IPS-NIHi7 (cell line): ENCODE results near the gene CHD9.

Experiments
- DNase-seq: peaks from one replicate; pipeline ENCODE4 v3.0.0; 2012; ENCODE audit warnings: mixed read lengths; ENCODE audit errors: extremely low spot score

CHD9 gene

DNA sequence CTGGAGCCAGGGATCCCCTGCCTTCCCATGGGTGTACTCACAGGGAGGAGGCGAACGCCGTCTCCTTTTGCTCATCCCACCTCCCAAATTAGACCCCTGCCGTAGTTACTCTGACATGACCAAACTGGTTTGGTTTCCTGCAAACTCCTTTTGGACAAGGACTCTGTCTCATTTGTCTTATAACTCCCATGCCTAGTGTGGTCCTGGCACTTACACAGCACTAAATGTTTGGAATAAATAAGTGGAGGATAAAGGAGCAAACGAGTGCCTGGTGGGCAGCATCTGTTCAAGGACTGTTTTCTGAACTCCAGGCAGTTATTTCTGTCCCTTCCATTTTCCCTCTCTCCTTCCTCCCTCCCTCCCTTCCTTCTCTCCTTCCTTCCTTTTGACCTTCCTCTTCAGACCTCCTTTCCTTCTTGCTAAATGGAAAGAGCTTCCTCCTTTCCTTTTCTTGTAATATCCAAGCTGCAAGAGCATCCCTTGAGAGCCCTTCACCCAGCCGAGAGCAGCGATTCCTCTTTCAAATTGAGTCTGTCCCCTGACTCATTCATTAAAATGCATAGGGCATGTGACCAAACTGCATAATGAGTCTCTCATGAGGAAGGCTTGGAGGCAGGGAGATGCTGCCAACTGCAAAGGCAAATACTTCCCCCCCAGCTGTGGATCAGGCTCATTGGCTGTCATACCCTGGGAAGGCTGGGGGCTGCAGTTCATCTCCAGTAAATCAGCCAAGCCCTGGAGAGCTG is 36.8 kb downstream of the CHD9 start:
- DNase-seq, result peak; percentile 64

DNA sequence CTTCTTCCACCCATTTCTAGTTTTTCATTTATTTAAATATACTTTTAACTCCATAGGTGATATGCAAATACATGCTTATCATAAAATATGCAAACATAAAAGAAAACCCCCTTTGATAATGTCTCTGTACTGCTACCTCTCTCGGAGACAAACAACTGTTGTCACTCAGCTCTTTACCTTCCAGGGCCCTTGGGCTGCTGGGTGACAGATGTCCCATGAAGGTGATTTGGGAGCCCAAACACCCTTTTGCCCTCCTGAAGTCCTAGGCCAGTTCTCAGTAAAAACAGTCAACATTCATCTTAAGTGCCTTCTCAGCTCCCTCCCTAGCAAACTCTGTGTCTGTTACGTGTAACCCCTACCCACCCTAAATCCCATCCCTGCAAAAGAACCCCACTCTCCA is 37.5 kb downstream of the CHD9 start:
- DNase-seq, result no peak

GRCh38 chr16:53093162-53093744 is 38.5 kb downstream of the CHD9 start:
- no peak for DNase-seq

DNA sequence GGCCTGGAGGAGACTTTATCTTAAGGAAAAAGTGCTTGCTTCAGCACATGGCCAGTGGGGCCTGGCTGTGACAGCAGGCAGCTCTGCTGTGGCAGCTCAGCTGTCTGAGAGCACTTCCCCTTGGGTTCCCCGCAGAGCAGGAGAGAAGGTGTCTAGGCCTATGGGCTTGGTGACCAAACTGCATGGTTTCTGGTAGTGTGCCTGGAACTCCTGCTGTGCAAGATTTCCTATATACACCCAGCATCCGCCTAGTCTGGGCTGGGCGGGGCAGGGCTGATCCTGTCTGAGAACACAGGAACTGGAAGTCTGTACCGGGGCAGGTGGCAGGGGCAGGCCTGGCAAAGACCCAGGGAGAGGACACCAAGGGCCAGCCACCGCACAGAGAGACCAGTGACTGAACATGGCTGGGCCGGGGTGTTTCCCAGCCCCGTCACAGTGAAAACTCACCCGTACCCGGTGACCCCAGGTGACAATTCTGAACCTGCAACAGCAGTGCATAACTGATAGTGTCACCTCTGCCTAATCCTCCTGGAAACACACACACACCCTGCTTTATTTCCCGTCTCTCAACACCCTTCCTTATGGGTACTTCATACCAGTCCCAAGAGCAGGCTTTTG is 39.3 kb downstream of the CHD9 start:
- no peak for DNase-seq

- no peak for DNase-seq
These were observed 42.4 kb downstream of the CHD9 start for GRCh38 chr16:53097190-53097589.

- no peak for DNase-seq
These were observed 43.9 kb downstream of the CHD9 start for GRCh38 chr16:53098526-53099317.

GRCh38 chr16:53099318-53100130 is 44.7 kb downstream of the CHD9 start:
- peak; percentile 83 for DNase-seq

DNA sequence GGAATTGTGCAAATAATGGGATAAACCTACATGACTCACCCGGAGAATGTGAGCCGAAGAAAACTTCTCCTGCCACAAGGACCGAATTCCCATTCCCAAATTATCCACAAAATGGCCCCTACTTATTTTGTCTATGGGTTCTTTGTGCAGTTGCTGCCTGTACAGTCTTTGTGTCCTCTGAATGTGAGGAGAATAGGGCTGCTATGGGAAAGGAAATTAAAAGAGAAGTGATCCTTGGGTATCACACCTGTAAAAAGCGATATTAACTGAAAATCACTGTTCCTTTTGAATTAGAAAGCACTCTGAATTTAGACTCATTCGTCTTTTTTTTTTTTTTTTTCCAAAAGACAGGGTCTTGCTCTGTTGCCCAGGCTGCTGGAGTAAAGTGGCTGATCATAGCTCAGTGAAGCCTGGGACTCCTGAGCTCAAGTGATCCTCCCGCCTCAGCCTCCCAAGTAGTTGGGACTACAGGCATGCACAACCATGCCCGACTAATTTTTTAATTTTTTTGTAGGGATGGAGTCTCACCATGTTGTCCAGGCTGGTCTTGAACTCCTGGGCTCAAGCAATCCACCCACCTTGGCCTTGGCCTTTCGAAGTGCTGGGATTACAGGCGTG is 45.4 kb downstream of the CHD9 start:
- DNase-seq, result no peak

DNA sequence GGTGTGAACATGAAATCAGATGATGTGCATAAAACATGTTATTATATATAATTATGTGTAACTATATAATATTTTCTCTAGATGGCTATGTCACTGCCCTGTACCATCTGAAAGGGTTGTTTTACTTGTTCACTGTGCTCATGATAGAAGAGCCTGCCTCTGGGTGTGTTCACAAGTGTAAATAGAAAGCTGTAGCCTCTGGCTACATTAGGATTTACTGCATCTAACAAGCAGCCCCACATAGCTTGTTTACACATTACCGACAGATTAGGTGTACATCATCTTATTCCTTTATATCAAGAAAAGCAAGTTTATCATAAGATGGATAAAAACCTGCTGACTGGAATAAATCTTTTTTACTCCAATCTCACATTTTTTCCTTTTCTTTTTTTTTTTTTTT is 46.1 kb downstream of the CHD9 start:
- DNase-seq, result no peak

DNA sequence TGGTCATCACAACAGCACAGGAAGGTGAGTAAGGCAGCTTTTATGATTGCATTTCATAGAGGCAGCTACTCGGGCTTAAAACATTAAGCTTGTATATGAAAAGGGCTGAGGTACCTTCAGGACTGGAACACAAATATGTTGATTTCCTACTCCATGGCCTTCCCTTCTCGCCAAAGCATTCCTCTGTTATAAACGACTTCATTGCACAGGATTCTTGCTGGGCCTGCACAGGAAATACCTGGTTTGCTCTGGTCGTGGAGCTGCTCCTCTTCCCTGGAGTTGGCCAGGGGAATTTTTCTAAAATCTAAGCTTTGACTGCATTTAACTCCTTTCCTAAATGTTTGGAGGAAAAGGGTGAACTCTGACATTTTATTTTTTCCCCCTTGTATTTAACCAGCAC is 49.0 kb downstream of the CHD9 start:
- no peak for DNase-seq

DNA sequence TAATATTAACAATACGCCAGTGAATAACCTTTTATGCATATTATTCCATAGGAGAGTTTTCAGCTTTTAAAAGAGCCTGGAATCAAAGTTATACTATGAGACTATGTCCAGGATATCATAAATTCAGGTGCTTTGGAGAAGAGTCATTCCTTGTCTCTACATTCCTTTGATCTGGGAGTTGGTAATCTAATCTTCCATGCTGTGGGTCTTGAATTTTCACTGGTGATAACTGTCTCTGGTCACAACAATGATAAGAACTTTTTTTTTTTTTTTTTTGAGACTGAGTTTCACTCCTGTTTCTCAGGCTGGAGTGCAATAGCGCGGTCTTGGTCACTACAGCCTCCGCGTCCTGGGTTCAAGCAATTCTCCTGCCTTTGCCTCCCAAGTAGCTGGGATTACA is 50.8 kb downstream of the CHD9 start:
- no peak for DNase-seq

DNA sequence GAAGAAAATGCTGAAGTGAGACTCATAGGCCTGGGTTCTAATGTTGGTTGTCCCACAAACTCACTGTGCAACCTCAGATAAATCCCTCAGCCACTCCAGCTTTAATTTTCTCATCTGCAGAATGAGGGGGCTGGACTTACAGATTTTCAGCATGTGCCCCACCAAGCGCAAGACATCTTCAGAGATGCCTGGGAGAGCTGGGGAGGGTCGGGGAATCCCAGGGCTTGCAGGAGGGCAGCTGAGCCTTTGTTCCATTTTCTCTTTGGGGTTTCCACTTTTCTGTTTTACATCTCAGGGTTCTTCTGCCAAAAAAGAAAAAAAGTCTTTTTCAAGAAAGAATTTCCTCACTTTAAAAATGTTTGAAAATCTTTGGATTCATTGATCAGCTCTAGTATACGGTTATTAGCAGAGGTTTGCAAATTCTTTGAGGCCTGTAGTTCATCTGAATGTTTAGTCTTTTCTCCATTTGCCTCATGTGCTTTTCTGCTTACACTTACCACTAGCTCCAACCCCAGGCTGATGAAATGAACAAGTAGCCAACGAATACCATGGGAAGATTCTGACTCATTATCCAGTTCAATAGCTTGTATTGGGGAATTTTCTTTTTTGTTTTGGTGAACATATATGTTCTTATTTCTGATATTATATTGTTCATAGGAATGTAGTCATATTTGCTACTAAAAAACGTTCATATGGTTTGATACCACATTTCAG is 56.4 kb downstream of the CHD9 start:
- no peak for DNase-seq

GRCh38 chr16:53112015-53112414 is 57.2 kb downstream of the CHD9 start:
- DNase-seq, result no peak

DNA sequence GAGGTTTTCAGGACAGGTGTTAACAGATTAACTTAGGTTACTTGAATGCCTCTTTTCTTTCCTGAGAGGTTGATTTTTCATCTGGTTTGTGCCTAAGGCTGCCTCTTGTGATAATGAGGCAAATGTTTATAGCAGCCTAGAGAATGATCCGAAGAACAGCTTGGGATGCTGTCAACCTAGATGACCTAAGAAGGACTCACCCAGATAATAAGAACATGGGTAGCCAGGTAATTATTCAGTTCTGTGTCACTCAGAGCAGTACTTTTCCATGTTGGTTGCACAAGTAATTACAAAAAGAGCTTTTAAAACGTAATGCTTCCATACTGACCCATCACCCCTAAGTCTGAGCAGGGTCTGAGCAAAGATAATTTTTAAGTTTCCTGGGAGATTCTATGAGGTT is 60.3 kb downstream of the CHD9 start:
- no peak for DNase-seq

GRCh38 chr16:53115773-53116172 is 61.0 kb downstream of the CHD9 start:
- no peak for DNase-seq

GRCh38 chr16:53121043-53121620 is 66.3 kb downstream of the CHD9 start:
- DNase-seq, result no peak

- DNase-seq, result no peak
These were observed 66.9 kb downstream of the CHD9 start for GRCh38 chr16:53121661-53122060.

DNA sequence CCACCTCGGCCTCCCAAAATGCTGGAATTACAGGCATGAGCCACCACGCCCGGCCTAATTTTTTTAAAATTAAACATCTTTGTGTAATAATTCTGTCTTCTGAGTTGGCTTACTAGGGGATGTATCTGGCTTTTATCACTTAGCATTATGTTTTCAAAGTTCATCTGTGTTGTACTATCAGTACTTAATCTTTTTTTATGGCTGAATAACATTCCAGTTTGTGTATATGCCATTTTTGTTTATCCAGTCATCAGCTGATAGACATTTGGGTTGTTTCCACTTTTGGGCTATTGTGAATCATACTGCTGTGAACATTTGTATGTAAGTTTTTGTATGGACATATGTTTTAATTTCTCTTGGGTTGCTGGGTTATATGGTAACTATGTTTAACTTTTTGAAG is 69.0 kb downstream of the CHD9 start:
- no peak for DNase-seq

GRCh38 chr16:53126390-53126789 is 71.6 kb downstream of the CHD9 start:
- no peak for DNase-seq
